Breast epithelium (tissue), 3 donors: ENCODE results near the gene CHCHD1.

Experiments used
- POLR2A ChIP-seq: fragments of 450-650 bp; IDR thresholded peaks from one replicate; pipeline ENCODE4 v1.6.1; 2016; ENCODE audit warnings: antibody characterized with exemption, mild to moderate bottlenecking, moderate library complexity
- POLR2AphosphoS5 ChIP-seq, 3 donors: sonication (generic); formaldehyde crosslinking; IDR thresholded peaks; one replicate each; pipeline ENCODE4 v1.6.1; 2017; ENCODE audit warnings: antibody characterized with exemption in 3 of 3
- TF ChIP-seq, protein P1 (sequence below), 3 donors: fragments of 450-650 bp; IDR thresholded peaks; one replicate each; pipeline ENCODE4 v1.5.1; 2016 to 2017; ENCODE audit warnings: antibody characterized with exemption in 3 of 3, mild to moderate bottlenecking in 3 of 3, moderate library complexity in 3 of 3

DNA sequence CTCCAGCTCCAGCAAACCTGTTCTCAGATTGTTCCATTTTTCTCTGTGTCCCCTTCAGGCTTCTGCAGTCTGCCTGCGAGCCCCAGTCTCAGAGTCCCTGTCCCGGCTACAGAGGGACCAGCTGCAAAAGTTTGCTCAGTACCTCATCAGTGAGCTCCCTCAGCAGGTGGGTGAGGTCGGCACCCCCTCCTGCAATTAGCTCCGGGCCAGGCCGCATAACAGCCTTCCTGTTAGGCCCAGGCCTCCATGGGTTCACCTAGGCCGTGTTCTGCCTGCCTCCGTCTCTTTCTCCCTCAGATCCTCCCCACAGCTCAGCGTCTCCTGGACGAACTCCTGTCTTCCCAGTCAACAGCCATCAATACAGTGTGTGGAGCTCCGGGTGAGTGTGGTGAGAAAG, 7.8 kb downstream of the CHCHD1 start:
- TF ChIP-seq POLR2A (no peak), POLR2AphosphoS5 (IDR thresholded peaks at IDR 0.05) (no peak)
- TF ChIP-seq, protein P1, sequence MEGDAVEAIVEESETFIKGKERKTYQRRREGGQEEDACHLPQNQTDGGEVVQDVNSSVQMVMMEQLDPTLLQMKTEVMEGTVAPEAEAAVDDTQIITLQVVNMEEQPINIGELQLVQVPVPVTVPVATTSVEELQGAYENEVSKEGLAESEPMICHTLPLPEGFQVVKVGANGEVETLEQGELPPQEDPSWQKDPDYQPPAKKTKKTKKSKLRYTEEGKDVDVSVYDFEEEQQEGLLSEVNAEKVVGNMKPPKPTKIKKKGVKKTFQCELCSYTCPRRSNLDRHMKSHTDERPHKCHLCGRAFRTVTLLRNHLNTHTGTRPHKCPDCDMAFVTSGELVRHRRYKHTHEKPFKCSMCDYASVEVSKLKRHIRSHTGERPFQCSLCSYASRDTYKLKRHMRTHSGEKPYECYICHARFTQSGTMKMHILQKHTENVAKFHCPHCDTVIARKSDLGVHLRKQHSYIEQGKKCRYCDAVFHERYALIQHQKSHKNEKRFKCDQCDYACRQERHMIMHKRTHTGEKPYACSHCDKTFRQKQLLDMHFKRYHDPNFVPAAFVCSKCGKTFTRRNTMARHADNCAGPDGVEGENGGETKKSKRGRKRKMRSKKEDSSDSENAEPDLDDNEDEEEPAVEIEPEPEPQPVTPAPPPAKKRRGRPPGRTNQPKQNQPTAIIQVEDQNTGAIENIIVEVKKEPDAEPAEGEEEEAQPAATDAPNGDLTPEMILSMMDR (IDR thresholded peaks at IDR 0.05), result no peak
